Measurements from ENCODE around the gene SRRM3.
"Not testable (repeated sequence)": the region's sequence is repeated elsewhere in the genome, so short reads cannot be mapped to it uniquely, and the experiment has no call there.

Gene SRRM3

GRCh38 chr7:76223286-76223972, 21.7 kb downstream of the SRRM3 start:
- Mint-ChIP-seq H3K4me1 (no peaks in the 10 kb centered on the region), H3K36me3 (ENCODE audit: insufficient read depth) (peaks cover 3% of the 10 kb centered on the region), H3K4me3 (no peak overlapping the region), H3K9me3 (peaks cover 5% of the 10 kb centered on the region), H3K27ac (ENCODE audit: low read depth) (no peak overlapping the region), H3K27me3 (peaks cover 74% of the 10 kb centered on the region)
- no peak for DNase-seq (ENCODE audit: low spot score in 2 of 2)
- no peak for ATAC-seq (replicated peaks; ENCODE audit: extremely low read depth, poor library complexity, severe bottlenecking)

DNA sequence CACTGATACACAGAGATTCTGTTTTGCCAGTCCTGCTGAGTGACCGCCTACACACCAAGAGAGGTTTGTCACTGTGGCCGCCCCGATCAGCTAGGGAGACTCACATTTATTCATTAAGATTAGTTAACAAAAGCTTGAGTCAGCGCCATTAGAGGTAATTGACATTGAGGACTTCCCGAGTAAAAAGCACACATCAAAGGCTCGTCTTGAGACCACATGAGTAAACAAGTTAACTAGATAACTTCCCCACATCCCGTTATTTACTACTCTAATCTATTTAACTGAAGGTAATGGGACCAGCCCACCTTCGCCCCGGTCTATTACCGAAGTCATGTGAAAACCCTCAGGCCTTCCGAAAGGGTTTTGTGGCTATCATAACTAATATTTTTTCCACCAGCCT, 23.0 kb downstream of the SRRM3 start:
- no peak overlapping the region for H3K27ac Mint-ChIP-seq (ENCODE audit: low read depth)
- peaks cover 3% of the 10 kb centered on the region for H3K36me3 Mint-ChIP-seq (ENCODE audit: insufficient read depth)
- H3K4me3 Mint-ChIP-seq = no peak overlapping the region
- ATAC-seq (replicated peaks; ENCODE audit: extremely low read depth, poor library complexity, severe bottlenecking) = no peak
- H3K9me3 Mint-ChIP-seq = peaks cover 5% of the 10 kb centered on the region
- no peak for DNase-seq (ENCODE audit: low spot score in 2 of 2)
- no peaks in the 10 kb centered on the region for H3K4me1 Mint-ChIP-seq
- H3K27me3 Mint-ChIP-seq = peaks cover 74% of the 10 kb centered on the region

DNA sequence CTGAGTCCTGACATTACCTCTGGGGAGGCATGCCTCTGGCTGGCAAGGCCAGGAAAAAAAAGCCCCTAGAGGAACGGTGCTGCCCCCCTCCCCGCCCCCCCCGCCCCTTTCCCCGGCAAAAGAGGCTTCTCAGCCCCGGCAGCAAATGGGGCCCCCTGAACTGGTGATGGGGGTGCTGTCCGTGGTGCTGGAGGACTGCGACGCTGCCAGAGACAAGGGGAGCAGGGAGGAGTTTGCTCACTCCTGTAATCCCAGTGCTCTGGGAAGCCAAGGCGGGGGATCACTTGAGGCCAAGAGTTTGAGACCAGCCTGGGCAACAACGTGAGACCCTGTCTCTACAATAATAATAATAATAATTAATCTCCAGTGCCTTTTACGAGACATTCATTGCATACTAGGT, 23.7 kb downstream of the SRRM3 start:
- no peak for DNase-seq (ENCODE audit: low spot score in 2 of 2)
- Mint-ChIP-seq H3K27ac (ENCODE audit: low read depth) (no peak overlapping the region), H3K27me3 (peaks cover 74% of the 10 kb centered on the region)

DNA sequence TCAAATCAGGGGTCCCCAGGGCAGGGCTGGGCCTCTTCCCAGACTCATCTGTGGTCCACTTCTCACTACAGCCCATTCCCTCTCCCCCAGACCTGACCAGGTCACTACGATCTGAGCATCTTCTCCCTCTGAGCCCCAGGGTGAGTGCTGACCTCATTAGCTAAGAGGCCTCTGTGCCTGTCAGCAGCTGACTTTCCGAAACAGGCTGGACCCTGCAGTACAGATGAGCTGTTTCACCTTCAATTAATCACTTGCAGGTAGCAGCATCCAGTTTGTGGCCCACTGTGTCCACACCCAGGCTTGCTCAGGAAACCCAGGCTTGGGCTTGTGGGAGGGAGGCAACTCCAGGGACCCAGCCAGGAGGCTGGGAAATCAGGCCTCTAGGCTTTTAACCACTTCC, 24.3 kb downstream of the SRRM3 start:
- Mint-ChIP-seq H3K4me1 (no peaks in the 10 kb centered on the region), H3K27ac (ENCODE audit: low read depth) (no peak overlapping the region), H3K27me3 (peaks cover 78% of the 10 kb centered on the region), H3K36me3 (ENCODE audit: insufficient read depth) (peaks cover 3% of the 10 kb centered on the region), H3K9me3 (peaks cover 5% of the 10 kb centered on the region), H3K4me3 (no peak overlapping the region)
- DNase-seq (ENCODE audit: low spot score in 2 of 2) (no peak), ATAC-seq (replicated peaks; ENCODE audit: extremely low read depth, poor library complexity, severe bottlenecking) (no peak)

More for the DNA sequence above, 23.7 kb downstream of the SRRM3 start:
- peaks cover 3% of the 10 kb centered on the region for H3K36me3 Mint-ChIP-seq (ENCODE audit: insufficient read depth)
- H3K4me3 Mint-ChIP-seq = no peak overlapping the region
- peaks cover 5% of the 10 kb centered on the region for H3K9me3 Mint-ChIP-seq
- H3K4me1 Mint-ChIP-seq = no peaks in the 10 kb centered on the region
- ATAC-seq (replicated peaks; ENCODE audit: extremely low read depth, poor library complexity, severe bottlenecking) = no peak

- H3K4me1 Mint-ChIP-seq; H3K27ac Mint-ChIP-seq (ENCODE audit: low read depth); DNase-seq (ENCODE audit: low spot score in 2 of 2); H3K9me3 Mint-ChIP-seq; H3K36me3 Mint-ChIP-seq (ENCODE audit: insufficient read depth); ATAC-seq (replicated peaks; ENCODE audit: extremely low read depth, poor library complexity, severe bottlenecking); H3K4me3 Mint-ChIP-seq: not testable (repeated sequence)
- H3K27me3 Mint-ChIP-seq = peaks cover 79% of the 10 kb centered on the region
These were observed 25.3 kb downstream of the SRRM3 start for GRCh38 chr7:76226878-76227423.

- no peaks in the 10 kb centered on the region for H3K36me3 Mint-ChIP-seq (ENCODE audit: insufficient read depth)
- H3K4me3 Mint-ChIP-seq = no peak overlapping the region
- H3K27ac Mint-ChIP-seq (ENCODE audit: low read depth) = no peak overlapping the region
- ATAC-seq (replicated peaks; ENCODE audit: extremely low read depth, poor library complexity, severe bottlenecking) (no peak), DNase-seq (ENCODE audit: low spot score in 2 of 2) (no peak)
- peaks cover 85% of the 10 kb centered on the region for H3K27me3 Mint-ChIP-seq
- peaks cover 7% of the 10 kb centered on the region for H3K4me1 Mint-ChIP-seq
- H3K9me3 Mint-ChIP-seq = peaks cover 5% of the 10 kb centered on the region
These were observed 28.5 kb downstream of the SRRM3 start for GRCh38 chr7:76230214-76230613.

DNA sequence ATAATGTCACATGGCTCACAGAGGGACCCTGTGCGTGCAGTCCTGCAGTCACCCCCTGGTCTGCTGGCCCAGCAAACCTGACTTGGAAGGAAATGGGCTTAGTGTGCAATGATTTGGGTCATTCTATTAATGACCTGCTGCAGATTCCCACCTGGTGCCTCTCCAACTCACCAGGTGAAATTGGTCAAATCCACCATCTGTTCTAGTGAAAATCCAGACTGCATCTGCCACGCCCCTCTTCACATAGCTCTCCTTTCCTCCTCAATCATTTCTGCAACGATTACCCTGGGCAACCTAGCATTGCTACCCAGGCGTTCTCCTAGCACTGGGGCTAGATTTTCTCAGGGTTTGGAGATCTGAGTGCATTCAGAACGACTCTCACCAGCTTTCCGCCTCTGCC, 29.4 kb downstream of the SRRM3 start:
- Mint-ChIP-seq H3K36me3 (ENCODE audit: insufficient read depth) (no peaks in the 10 kb centered on the region), H3K9me3 (peaks cover under 1% of the 10 kb centered on the region), H3K27ac (ENCODE audit: low read depth) (no peak overlapping the region), H3K4me1 (peaks cover 7% of the 10 kb centered on the region), H3K4me3 (no peak overlapping the region), H3K27me3 (peaks cover 76% of the 10 kb centered on the region)
- DNase-seq (ENCODE audit: low spot score in 2 of 2) (no peak), ATAC-seq (replicated peaks; ENCODE audit: extremely low read depth, poor library complexity, severe bottlenecking) (no peak)

DNA sequence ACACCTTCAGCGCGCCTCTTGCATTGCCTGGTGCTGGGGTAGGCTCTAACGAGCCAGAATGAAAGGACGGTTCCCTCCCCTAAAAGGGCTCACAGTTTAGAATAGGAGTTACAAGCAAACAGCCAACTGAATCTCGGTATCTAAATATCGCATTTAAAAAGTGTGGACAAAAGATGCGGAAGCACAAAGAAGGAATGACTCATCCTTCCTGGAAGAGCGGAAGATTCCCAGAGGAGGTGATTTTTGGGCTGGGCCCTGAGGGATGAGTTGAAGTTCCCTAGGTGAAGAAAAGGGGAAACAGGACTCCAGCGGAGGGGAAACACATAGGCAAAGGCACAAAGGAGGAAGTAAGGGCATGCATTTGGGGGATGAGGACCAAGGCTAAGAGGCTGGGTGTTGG, 29.9 kb downstream of the SRRM3 start:
- Mint-ChIP-seq H3K27ac (ENCODE audit: low read depth) (no peak overlapping the region), H3K36me3 (ENCODE audit: insufficient read depth) (no peaks in the 10 kb centered on the region), H3K9me3 (no peaks in the 10 kb centered on the region), H3K4me1 (peaks cover 7% of the 10 kb centered on the region), H3K4me3 (no peak overlapping the region), H3K27me3 (peaks cover 78% of the 10 kb centered on the region)
- DNase-seq (ENCODE audit: low spot score in 2 of 2) (no peak), ATAC-seq (replicated peaks; ENCODE audit: extremely low read depth, poor library complexity, severe bottlenecking) (no peak)

DNA sequence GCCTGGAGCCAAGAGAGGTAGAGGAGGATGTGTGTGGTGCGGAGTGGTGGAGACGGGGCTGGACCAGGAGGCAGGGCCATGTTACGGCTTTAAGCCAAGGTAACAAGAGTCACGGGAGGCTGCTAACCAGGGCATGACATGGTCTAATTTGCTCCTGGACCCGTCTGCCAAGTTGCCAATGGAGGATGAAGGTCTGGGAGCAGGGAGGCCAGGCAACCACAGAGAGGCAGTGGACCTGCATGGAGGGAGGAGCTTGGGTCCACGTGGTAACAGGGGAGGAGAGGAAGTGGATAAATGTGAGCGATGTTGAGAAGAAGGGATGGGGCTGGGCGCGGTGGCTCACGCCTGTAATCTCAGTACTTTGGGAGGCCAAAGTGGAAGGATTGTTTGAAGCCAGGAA, 31.0 kb downstream of the SRRM3 start:
- ATAC-seq (replicated peaks; ENCODE audit: extremely low read depth, poor library complexity, severe bottlenecking) = no peak
- H3K36me3 Mint-ChIP-seq (ENCODE audit: insufficient read depth) = no peaks in the 10 kb centered on the region
- no peak overlapping the region for H3K27ac Mint-ChIP-seq (ENCODE audit: low read depth)
- peaks cover 7% of the 10 kb centered on the region for H3K4me1 Mint-ChIP-seq
- H3K4me3 Mint-ChIP-seq = no peak overlapping the region
- no peak for DNase-seq (ENCODE audit: low spot score in 2 of 2)
- H3K9me3 Mint-ChIP-seq = no peaks in the 10 kb centered on the region
- H3K27me3 Mint-ChIP-seq = peaks cover 79% of the 10 kb centered on the region

DNA sequence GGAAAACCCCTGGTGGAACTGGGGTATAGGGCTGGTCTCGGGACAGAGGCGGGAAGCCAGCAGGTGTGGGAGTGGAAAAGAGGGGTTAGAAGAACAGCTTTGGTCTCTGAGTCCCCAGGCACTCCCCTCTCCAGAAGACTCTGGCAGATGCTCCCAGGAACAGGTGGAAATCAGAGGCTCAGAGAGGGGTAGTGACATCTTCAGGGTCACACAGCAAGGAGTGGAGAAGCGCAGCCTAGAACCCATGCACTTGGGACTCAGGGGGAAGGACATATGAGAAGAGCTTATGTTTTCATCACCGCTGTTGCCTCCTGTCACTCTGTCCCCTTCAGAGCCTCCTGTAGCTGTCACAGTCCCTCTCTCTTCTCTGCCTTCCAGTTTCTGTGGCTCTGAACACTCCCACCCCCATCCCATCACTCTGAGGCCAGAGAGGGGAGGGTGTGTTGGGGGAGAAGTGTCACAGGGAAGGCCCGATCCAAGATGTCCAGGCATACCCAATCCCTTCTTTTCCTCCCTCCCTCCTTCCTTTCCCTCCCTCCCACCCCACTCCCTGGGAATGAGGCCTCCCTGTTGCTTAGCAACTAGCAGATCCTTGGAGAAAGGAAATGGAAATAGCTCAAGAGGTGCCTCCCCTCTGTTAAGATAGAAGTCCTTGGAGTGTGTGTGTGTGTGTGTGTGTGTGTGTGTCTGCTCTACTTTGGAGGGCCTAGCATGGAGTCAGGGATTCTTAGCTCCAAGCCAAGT, 32.0 kb downstream of the SRRM3 start:
- ATAC-seq (replicated peaks; ENCODE audit: extremely low read depth, poor library complexity, severe bottlenecking) (no peak), DNase-seq (ENCODE audit: low spot score in 2 of 2) (no peak)
- Mint-ChIP-seq H3K4me3 (peak overlapping the region; percentile 47), H3K27me3 (peaks cover 87% of the 10 kb centered on the region), H3K36me3 (ENCODE audit: insufficient read depth) (peaks cover 2% of the 10 kb centered on the region), H3K4me1 (peaks cover 7% of the 10 kb centered on the region), H3K27ac (ENCODE audit: low read depth) (no peak overlapping the region), H3K9me3 (no peaks in the 10 kb centered on the region)

GRCh38 chr7:76234282-76234584, 32.5 kb downstream of the SRRM3 start:
- no peak for DNase-seq (ENCODE audit: low spot score in 2 of 2)
- no peak for ATAC-seq (replicated peaks; ENCODE audit: extremely low read depth, poor library complexity, severe bottlenecking)
- H3K27ac Mint-ChIP-seq (ENCODE audit: low read depth) = no peak overlapping the region
- peaks cover 7% of the 10 kb centered on the region for H3K4me1 Mint-ChIP-seq
- H3K36me3 Mint-ChIP-seq (ENCODE audit: insufficient read depth) = peaks cover 2% of the 10 kb centered on the region
- no peaks in the 10 kb centered on the region for H3K9me3 Mint-ChIP-seq
- peak overlapping the region; percentile 47 for H3K4me3 Mint-ChIP-seq
- peaks cover 86% of the 10 kb centered on the region for H3K27me3 Mint-ChIP-seq

- DNase-seq (ENCODE audit: low spot score in 2 of 2) = peak; percentile 19 to 25
- no peak overlapping the region for H3K27ac Mint-ChIP-seq (ENCODE audit: low read depth)
- H3K27me3 Mint-ChIP-seq = peaks cover 78% of the 10 kb centered on the region
- H3K4me3 Mint-ChIP-seq = peak overlapping the region; percentile 47
- peaks cover 2% of the 10 kb centered on the region for H3K36me3 Mint-ChIP-seq (ENCODE audit: insufficient read depth)
- peaks cover 7% of the 10 kb centered on the region for H3K4me1 Mint-ChIP-seq
- peak; percentile 52 for ATAC-seq (replicated peaks; ENCODE audit: extremely low read depth, poor library complexity, severe bottlenecking)
- no peaks in the 10 kb centered on the region for H3K9me3 Mint-ChIP-seq
These were observed 33.3 kb downstream of the SRRM3 start for GRCh38 chr7:76234931-76235441.

DNA sequence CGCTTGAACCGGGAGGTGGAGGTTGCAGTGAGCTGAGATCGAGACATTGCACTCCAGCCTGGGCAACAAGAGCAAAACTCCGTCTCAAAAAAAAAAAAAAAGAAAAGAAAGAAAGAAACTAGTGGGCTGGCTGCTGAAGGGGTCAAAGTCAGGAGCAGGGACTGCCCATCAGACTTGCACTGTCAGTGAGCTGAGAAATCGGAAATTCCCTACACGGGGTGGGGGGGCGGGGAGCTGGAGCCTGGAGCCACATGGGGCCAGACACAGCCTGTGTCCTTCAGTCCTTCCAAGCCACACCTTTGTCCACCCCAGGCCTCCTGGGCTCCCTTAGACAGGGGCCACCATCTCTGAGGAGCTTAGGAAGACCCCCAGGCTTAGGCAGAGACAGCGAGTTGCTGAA, 34.5 kb downstream of the SRRM3 start:
- Mint-ChIP-seq H3K27me3 (peaks cover 66% of the 10 kb centered on the region), H3K4me1 (peaks cover 7% of the 10 kb centered on the region), H3K36me3 (ENCODE audit: insufficient read depth) (peaks cover 2% of the 10 kb centered on the region)

More for the DNA sequence above, 34.5 kb downstream of the SRRM3 start:
- H3K27ac Mint-ChIP-seq (ENCODE audit: low read depth) = no peak overlapping the region
- DNase-seq (ENCODE audit: low spot score in 2 of 2) = no peak
- no peak overlapping the region for H3K4me3 Mint-ChIP-seq
- H3K9me3 Mint-ChIP-seq = no peaks in the 10 kb centered on the region
- no peak for ATAC-seq (replicated peaks; ENCODE audit: extremely low read depth, poor library complexity, severe bottlenecking)
